ENCODE data around the gene CDH2. TPM values are rescaled to one million over a fixed set of nuclear protein-coding genes. Genes with fewer than 3 reads are reported as not detected.

Gene CDH2
- total RNA-seq, 1 experiment from 2014 or later: 34.0 TPM

DNA sequence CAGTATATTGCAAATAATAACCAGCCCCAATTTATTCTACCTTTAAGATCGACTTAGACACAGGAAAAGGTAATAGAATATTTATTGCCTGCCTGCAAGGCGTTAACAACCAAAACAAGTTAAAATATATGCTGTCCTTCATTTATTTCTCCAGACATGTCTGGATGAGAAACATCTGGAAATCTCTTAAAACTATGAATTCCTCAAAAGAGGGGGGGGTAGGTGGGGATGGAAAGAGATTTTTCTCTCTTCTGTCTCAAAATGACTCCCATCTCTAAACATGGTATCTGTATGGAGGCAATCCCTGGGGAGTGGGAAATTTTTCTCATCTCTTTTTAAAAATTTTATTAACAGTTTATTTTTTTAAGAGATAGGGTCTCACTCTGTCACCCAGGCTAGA lies 113.0 kb downstream of the CDH2 start:
- no peak overlapping the region for H3K4me3 ChIP-seq (ENCODE audit: low read length)
- TF ChIP-seq, protein P1, sequence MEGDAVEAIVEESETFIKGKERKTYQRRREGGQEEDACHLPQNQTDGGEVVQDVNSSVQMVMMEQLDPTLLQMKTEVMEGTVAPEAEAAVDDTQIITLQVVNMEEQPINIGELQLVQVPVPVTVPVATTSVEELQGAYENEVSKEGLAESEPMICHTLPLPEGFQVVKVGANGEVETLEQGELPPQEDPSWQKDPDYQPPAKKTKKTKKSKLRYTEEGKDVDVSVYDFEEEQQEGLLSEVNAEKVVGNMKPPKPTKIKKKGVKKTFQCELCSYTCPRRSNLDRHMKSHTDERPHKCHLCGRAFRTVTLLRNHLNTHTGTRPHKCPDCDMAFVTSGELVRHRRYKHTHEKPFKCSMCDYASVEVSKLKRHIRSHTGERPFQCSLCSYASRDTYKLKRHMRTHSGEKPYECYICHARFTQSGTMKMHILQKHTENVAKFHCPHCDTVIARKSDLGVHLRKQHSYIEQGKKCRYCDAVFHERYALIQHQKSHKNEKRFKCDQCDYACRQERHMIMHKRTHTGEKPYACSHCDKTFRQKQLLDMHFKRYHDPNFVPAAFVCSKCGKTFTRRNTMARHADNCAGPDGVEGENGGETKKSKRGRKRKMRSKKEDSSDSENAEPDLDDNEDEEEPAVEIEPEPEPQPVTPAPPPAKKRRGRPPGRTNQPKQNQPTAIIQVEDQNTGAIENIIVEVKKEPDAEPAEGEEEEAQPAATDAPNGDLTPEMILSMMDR (conservative IDR thresholded peaks at IDR 0.05; ENCODE audit: low read depth, low read length): no peak
- no peak overlapping the region for H3K9ac ChIP-seq (ENCODE audit: low read length)
- BruUV-seq (replicated peaks): no TSS peak
- H3K4me2 ChIP-seq (ENCODE audit: low read length): no peak overlapping the region
- H2AFZ ChIP-seq (ENCODE audit: low read length): no peak overlapping the region
- POLR2A ChIA-PET (ENCODE audit: unreplicated experiment): no interaction called here
- DNase-seq: no peak
- 0 out of 2 replicates have a peak, but pooled peaks cover 5% of the 10 kb centered on the region for H3K4me1 ChIP-seq (ENCODE audit: insufficient read depth, low read length)
- H3F3A ChIP-seq (ENCODE audit: low read length, unreplicated experiment): no peaks in the 10 kb centered on the region
- no peaks in the 10 kb centered on the region for H3K9me2 ChIP-seq (replicated peaks; ENCODE audit: low read length)
- H3K36me3 ChIP-seq (ENCODE audit: low read depth, low read length): peaks cover 4% of the 10 kb centered on the region
- H3K79me2 ChIP-seq (ENCODE audit: low read length): no peaks in the 10 kb centered on the region
- H4K20me1 ChIP-seq (ENCODE audit: low read length): no peaks in the 10 kb centered on the region
- ATAC-seq: no peak
- H3K9me3 ChIP-seq (ENCODE audit: low read length): no peaks in the 10 kb centered on the region
- no peaks in the 10 kb centered on the region for H3K27me3 ChIP-seq (ENCODE audit: low read length)
- intact Hi-C loops (cut with micrococcal nuclease): no loop called here
- H3K27ac ChIP-seq (ENCODE audit: low read length): no peak overlapping the region
- CTCF ChIA-PET: no interaction called here

DNA sequence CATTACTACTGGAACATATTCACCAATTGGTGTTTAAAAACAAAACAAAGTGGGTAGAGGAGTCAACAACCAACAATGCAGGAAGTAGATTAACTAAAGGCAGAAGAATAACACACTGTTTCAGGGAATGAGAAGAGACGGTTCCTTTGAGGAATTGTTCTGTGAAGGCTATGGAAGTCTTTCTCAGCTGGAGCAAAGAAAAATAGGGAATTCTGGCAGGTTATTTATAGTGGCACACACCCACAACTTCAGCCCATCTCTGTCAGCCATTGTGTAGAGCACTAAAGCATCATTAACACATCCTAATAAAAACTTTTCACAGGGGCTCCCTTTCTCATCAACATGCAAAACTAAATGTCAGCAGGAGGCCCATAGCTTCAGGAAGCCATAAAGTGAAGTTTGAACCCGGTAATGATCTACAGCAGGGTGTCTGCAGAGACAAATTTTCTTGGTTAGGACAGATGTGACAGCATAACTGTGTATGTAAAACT lies 113.6 kb downstream of the CDH2 start:
- no TSS peak for BruUV-seq (replicated peaks)
- no peak for ATAC-seq

DNA sequence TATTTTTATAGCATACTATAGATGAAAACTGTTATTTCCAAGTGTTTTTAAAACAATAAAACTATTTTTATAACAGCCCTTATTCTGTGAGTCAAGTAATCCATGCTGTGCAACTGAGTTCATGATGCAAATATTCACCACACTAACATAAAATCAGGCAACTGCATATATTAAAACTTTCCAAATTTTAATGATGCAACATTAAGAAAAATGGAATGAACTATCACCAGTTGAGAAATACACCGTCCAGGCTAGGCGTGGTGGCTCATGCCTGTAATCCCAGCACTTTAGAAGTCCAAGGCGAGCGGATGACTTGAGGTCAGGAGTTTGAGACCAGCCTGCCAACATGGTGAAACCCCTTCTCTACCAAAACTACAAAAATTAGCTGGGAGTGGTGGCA lies 114.5 kb downstream of the CDH2 start:
- TF ChIP-seq, protein P1 (conservative IDR thresholded peaks at IDR 0.05; ENCODE audit: low read depth, low read length): no peak
- TF ChIP-seq EZH2 (IDR thresholded peaks at IDR 0.05; ENCODE audit: low read length, unreplicated experiment): no peak
- TF ChIP-seq EZH2phosphoT487 (IDR thresholded peaks at IDR 0.05; ENCODE audit: borderline replicate concordance, low read length): no peak
- Histone ChIP-seq H3K9me2 (replicated peaks; ENCODE audit: low read length) (no peaks in the 10 kb centered on the region), H3K79me2 (ENCODE audit: low read length) (no peaks in the 10 kb centered on the region), H4K20me1 (ENCODE audit: low read length) (no peaks in the 10 kb centered on the region), H3K4me3 (ENCODE audit: low read length) (no peak overlapping the region), H3K4me2 (ENCODE audit: low read length) (no peak overlapping the region), H3F3A (ENCODE audit: low read length, unreplicated experiment) (no peaks in the 10 kb centered on the region), H3K4me1 (ENCODE audit: insufficient read depth, low read length) (0 out of 2 replicates have a peak, but pooled peaks cover 5% of the 10 kb centered on the region), H2AFZ (ENCODE audit: low read length) (no peak overlapping the region), H3K27ac (ENCODE audit: low read length) (no peak overlapping the region), H3K9me3 (ENCODE audit: low read length) (no peaks in the 10 kb centered on the region), H3K9ac (ENCODE audit: low read length) (no peak overlapping the region), H3K27me3 (ENCODE audit: low read length) (no peaks in the 10 kb centered on the region), H3K36me3 (ENCODE audit: low read depth, low read length) (peaks cover 3% of the 10 kb centered on the region)
- POLR2A ChIA-PET (ENCODE audit: unreplicated experiment): no interaction called here
- CTCF ChIA-PET: no interaction called here
- BruUV-seq (replicated peaks): no TSS peak
- intact Hi-C loops (cut with micrococcal nuclease): no loop called here
- DNase-seq (no peak), ATAC-seq (no peak)

More for the DNA sequence above, 113.6 kb downstream of the CDH2 start:
- no peak overlapping the region for H3K27ac ChIP-seq (ENCODE audit: low read length)
- TF ChIP-seq EZH2phosphoT487 (IDR thresholded peaks at IDR 0.05; ENCODE audit: borderline replicate concordance, low read length) (no peak), EZH2 (IDR thresholded peaks at IDR 0.05; ENCODE audit: low read length, unreplicated experiment) (no peak)
- TF ChIP-seq, protein P1 (conservative IDR thresholded peaks at IDR 0.05; ENCODE audit: low read depth, low read length): no peak
- no peaks in the 10 kb centered on the region for H3K27me3 ChIP-seq (ENCODE audit: low read length)
- H2AFZ ChIP-seq (ENCODE audit: low read length): no peak overlapping the region
- H3K9ac ChIP-seq (ENCODE audit: low read length): no peak overlapping the region
- no peaks in the 10 kb centered on the region for H3K79me2 ChIP-seq (ENCODE audit: low read length)
- DNase-seq: no peak
- H3K9me2 ChIP-seq (replicated peaks; ENCODE audit: low read length): no peaks in the 10 kb centered on the region
- CTCF ChIA-PET: no interaction called here
- H3K4me1 ChIP-seq (ENCODE audit: insufficient read depth, low read length): 0 out of 2 replicates have a peak, but pooled peaks cover 5% of the 10 kb centered on the region
- no peaks in the 10 kb centered on the region for H3F3A ChIP-seq (ENCODE audit: low read length, unreplicated experiment)
- H3K9me3 ChIP-seq (ENCODE audit: low read length): no peaks in the 10 kb centered on the region
- POLR2A ChIA-PET (ENCODE audit: unreplicated experiment): no interaction called here
- peaks cover 4% of the 10 kb centered on the region for H3K36me3 ChIP-seq (ENCODE audit: low read depth, low read length)
- no peaks in the 10 kb centered on the region for H4K20me1 ChIP-seq (ENCODE audit: low read length)
- intact Hi-C loops (cut with micrococcal nuclease): no loop called here
- no peak overlapping the region for H3K4me3 ChIP-seq (ENCODE audit: low read length)
- H3K4me2 ChIP-seq (ENCODE audit: low read length): no peak overlapping the region

All from PC-3 (cell line).